Measurements from ENCODE around the gene GAPVD1. TPM values are rescaled to one million over a fixed set of nuclear protein-coding genes. Genes with fewer than 3 reads are reported as not detected.

Gene GAPVD1
- total and polyA plus RNA-seq, 2 of the 13 experiments (the other 11 are each of a cell fraction or from before 2014, with no cell fraction given) = 11.1 to 33.2 TPM

DNA sequence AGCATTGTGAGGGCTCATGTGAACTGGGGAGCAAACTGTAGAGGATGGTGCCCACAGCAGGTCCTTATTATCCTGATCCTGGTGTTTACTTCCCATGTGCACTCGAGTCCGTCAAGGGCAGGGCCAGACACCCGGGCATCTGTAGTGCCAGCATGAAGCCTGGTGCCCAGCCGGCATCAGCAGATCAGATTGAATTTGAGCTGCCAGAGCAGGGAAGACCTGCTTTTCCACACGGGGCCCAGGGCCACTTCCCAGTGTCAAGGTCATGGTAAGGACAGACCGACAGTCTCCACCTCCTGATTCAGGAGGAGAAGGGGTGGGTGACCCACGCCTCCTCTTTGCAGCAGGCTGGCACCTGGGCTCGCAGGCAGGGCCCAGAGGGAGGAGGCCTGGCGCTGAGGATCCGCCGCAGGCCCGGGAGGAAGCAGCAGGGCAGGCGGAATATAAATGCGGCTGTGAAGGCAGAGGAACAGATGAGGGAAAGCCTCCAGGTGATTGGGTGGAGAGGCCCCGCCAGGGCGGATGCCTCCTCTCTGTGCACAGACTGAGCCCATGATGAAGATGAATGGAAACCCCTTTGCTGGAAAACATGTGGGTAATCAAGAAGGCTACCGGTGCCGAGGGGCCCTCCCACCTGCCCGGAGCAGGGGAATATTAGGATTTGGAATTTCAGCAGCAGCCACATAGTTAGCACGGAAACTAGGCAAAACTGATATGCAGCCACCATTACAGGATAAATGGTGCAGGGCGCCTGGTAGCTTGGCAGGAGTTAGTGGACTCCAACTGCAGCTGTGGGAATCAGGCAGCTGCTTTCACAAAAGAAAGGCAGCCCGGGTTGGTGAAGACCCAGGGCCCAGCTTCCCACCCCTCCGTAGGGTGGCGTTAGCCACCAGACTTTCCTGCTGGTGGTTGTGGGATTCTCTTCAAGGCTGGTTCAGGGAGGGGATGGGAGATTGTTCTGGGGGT, 114.9 kb downstream of the GAPVD1 start:
- H3K9ac ChIP-seq (ENCODE audit: insufficient read depth, low read depth, low read length) = no peak overlapping the region; the same call in 1 of the 2 replicates
- ChIA-PET CTCF (ENCODE audit: low intra/inter-chr PET ratio, low total read pairs) (no interaction called here), POLR2A (interaction anchor here (1.7 kb wide), 1 partner anchor 136 kb away, joined by 6 read pairs; the partner anchor contains the start of gene HSPA5)
- H3K27me3 ChIP-seq (ENCODE audit: control insufficient read depth in 1 of 2, insufficient read depth in 2 of 2, low read length in 2 of 2) = peaks cover 2 to 22% of the 10 kb centered on the region in 2 experiments; a peak in 3 of 5 replicates
- H3K4me2 ChIP-seq (ENCODE audit: low read depth, low read length) = peak overlapping the region; percentile 56
- in situ Hi-C loops (cut with HindIII; ENCODE audit: extremely low pct_ligation_motif_present, low pct_unique_long_range_greater_than_20kb) = loop anchor here (10.0 kb wide), 1 partner anchor 602 kb away; the partner anchor contains the start of genes NR6A1 and OLFML2A
- H3K9me3 ChIP-seq (ENCODE audit: low read length) = no peaks in the 10 kb centered on the region
- intact Hi-C loops (cut with micrococcal nuclease; ENCODE audit: unreplicated experiment) = loop anchor here (10.0 kb wide), 1 partner anchor 602 kb away; the partner anchor contains the start of genes NR6A1 and OLFML2A
- H3K36me3 ChIP-seq (replicated peaks in 1 of 2; ENCODE audit: control insufficient read depth in 1 of 2, insufficient read depth in 2 of 2, low read length in 2 of 2) = no peaks in the 10 kb centered on the region
- no peak overlapping the region for H3K27ac ChIP-seq (ENCODE audit: extremely low read length, insufficient read depth, low read length)
- H3K4me3 ChIP-seq (replicated peaks in 1 of 3; ENCODE audit: insufficient read depth in 1 of 3, low read depth in 2 of 3, low read length in 3 of 3) = peak overlapping the region in 1 of 3 experiments; percentile 38; a peak in 1 of 6 replicates
- TF ChIP-seq HMG20A (CRISPR knock-in tag; IDR thresholded peaks at IDR 0.05; ENCODE audit: borderline replicate concordance) (no peak), ZSCAN12 (CRISPR knock-in tag; IDR thresholded peaks at IDR 0.05) (no peak), HNRNPL (IDR thresholded peaks at IDR 0.05; ENCODE audit: low read depth, low read length) (0 out of 2 replicates have a peak, but pooled peaks have one; percentile 46), ZNF263 (CRISPR knock-in tag; IDR thresholded peaks at IDR 0.05) (0 out of 2 replicates have a peak, but pooled peaks have one; percentile 29), ZNF672 (CRISPR knock-in tag; IDR thresholded peaks at IDR 0.05) (0 out of 2 replicates have a peak, but pooled peaks have one; percentile 29), ARNT (IDR thresholded peaks at IDR 0.05) (no peak), ZNF749 (CRISPR knock-in tag; IDR thresholded peaks at IDR 0.05; ENCODE audit: borderline replicate concordance) (no peak), ZNF121 (CRISPR knock-in tag; IDR thresholded peaks at IDR 0.05) (no peak)
- TF ChIP-seq, protein P1, sequence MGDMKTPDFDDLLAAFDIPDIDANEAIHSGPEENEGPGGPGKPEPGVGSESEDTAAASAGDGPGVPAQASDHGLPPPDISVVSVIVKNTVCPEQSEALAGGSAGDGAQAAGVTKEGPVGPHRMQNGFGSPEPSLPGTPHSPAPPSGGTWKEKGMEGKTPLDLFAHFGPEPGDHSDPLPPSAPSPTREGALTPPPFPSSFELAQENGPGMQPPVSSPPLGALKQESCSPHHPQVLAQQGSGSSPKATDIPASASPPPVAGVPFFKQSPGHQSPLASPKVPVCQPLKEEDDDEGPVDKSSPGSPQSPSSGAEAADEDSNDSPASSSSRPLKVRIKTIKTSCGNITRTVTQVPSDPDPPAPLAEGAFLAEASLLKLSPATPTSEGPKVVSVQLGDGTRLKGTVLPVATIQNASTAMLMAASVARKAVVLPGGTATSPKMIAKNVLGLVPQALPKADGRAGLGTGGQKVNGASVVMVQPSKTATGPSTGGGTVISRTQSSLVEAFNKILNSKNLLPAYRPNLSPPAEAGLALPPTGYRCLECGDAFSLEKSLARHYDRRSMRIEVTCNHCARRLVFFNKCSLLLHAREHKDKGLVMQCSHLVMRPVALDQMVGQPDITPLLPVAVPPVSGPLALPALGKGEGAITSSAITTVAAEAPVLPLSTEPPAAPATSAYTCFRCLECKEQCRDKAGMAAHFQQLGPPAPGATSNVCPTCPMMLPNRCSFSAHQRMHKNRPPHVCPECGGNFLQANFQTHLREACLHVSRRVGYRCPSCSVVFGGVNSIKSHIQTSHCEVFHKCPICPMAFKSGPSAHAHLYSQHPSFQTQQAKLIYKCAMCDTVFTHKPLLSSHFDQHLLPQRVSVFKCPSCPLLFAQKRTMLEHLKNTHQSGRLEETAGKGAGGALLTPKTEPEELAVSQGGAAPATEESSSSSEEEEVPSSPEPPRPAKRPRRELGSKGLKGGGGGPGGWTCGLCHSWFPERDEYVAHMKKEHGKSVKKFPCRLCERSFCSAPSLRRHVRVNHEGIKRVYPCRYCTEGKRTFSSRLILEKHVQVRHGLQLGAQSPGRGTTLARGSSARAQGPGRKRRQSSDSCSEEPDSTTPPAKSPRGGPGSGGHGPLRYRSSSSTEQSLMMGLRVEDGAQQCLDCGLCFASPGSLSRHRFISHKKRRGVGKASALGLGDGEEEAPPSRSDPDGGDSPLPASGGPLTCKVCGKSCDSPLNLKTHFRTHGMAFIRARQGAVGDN (CRISPR knock-in tag; IDR thresholded peaks at IDR 0.05) = peak; percentile 34; the same call in 1 of the 2 replicates
- TF ChIP-seq, protein P2, sequence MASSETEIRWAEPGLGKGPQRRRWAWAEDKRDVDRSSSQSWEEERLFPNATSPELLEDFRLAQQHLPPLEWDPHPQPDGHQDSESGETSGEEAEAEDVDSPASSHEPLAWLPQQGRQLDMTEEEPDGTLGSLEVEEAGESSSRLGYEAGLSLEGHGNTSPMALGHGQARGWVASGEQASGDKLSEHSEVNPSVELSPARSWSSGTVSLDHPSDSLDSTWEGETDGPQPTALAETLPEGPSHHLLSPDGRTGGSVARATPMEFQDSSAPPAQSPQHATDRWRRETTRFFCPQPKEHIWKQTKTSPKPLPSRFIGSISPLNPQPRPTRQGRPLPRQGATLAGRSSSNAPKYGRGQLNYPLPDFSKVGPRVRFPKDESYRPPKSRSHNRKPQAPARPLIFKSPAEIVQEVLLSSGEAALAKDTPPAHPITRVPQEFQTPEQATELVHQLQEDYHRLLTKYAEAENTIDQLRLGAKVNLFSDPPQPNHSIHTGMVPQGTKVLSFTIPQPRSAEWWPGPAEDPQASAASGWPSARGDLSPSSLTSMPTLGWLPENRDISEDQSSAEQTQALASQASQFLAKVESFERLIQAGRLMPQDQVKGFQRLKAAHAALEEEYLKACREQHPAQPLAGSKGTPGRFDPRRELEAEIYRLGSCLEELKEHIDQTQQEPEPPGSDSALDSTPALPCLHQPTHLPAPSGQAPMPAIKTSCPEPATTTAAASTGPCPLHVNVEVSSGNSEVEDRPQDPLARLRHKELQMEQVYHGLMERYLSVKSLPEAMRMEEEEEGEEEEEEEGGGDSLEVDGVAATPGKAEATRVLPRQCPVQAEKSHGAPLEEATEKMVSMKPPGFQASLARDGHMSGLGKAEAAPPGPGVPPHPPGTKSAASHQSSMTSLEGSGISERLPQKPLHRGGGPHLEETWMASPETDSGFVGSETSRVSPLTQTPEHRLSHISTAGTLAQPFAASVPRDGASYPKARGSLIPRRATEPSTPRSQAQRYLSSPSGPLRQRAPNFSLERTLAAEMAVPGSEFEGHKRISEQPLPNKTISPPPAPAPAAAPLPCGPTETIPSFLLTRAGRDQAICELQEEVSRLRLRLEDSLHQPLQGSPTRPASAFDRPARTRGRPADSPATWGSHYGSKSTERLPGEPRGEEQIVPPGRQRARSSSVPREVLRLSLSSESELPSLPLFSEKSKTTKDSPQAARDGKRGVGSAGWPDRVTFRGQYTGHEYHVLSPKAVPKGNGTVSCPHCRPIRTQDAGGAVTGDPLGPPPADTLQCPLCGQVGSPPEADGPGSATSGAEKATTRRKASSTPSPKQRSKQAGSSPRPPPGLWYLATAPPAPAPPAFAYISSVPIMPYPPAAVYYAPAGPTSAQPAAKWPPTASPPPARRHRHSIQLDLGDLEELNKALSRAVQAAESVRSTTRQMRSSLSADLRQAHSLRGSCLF (CRISPR knock-in tag; IDR thresholded peaks at IDR 0.05; ENCODE audit: borderline replicate concordance) = no peak
- 42% methylated on average over 14 of the region's 24 CpGs for WGBS (ENCODE audit: low lambda C conversion rate)
- no peaks in the 10 kb centered on the region for H3K79me2 ChIP-seq (ENCODE audit: insufficient read depth, low read length)
- H4K20me1 ChIP-seq (ENCODE audit: insufficient read depth, low read length) = no peaks in the 10 kb centered on the region
- H2AFZ ChIP-seq (ENCODE audit: low read length) = no peak overlapping the region
- no peak for FAIRE-seq
- ATAC-seq = peak; percentile 14; the same call in 2 of the 3 replicates
- H3K4me1 ChIP-seq (ENCODE audit: insufficient read depth, low read length) = peaks cover 84% of the 10 kb centered on the region
- BruUV-seq (replicated peaks) = no TSS peak
- no peak for DNase-seq (ENCODE audit: low spot score)
